NCI-H1092 treated with DMSO at 0.1 percent for 48 hours (cell line): Measurements from ENCODE around the gene PLB1.
"Not testable (repeated sequence)": the region's sequence is repeated elsewhere in the genome, so short reads cannot be mapped to it uniquely, and the experiment has no call there.

Source experiments
- DNase-seq: peaks from one replicate; lab custom pipeline; 2025; lab: John Stamatoyannopoulos, UW

PLB1 gene

GRCh38 chr2:28647682-28648081 lies 151.8 kb downstream of the PLB1 start:
- DNase-seq = no peak

- no peak for DNase-seq
Measured at GRCh38 chr2:28648147-28648546, 152.3 kb downstream of the PLB1 start.

GRCh38 chr2:28648671-28649395 lies 153.0 kb downstream of the PLB1 start:
- no peak for DNase-seq

GRCh38 chr2:28649481-28650265 lies 153.8 kb downstream of the PLB1 start:
- no peak for DNase-seq

GRCh38 chr2:28650266-28650584 lies 154.4 kb downstream of the PLB1 start:
- no peak for DNase-seq

GRCh38 chr2:28652217-28652616 lies 156.4 kb downstream of the PLB1 start:
- DNase-seq = no peak

- no peak for DNase-seq
Measured at GRCh38 chr2:28653892-28654662, 158.2 kb downstream of the PLB1 start.

- no peak for DNase-seq
Measured at GRCh38 chr2:28654663-28655320, 158.9 kb downstream of the PLB1 start.

- no peak for DNase-seq
Measured at GRCh38 chr2:28656937-28657615, 161.2 kb downstream of the PLB1 start.

GRCh38 chr2:28658369-28658768 lies 162.5 kb downstream of the PLB1 start:
- no peak for DNase-seq

- no peak for DNase-seq
Measured at GRCh38 chr2:28659127-28659526, 163.3 kb downstream of the PLB1 start.

GRCh38 chr2:28661589-28662001 lies 165.7 kb downstream of the PLB1 start:
- peak; percentile 44 for DNase-seq

GRCh38 chr2:28662044-28662443 lies 166.2 kb downstream of the PLB1 start:
- no peak for DNase-seq

- DNase-seq = no peak
Measured at GRCh38 chr2:28662468-28663181, 166.8 kb downstream of the PLB1 start.

GRCh38 chr2:28663359-28663758 lies 167.5 kb downstream of the PLB1 start:
- no peak for DNase-seq

- DNase-seq = peak; percentile 9
Measured at GRCh38 chr2:28664120-28664842, 168.4 kb downstream of the PLB1 start.

GRCh38 chr2:28665041-28665704 lies 169.3 kb downstream of the PLB1 start:
- peak; percentile 25 for DNase-seq

- DNase-seq = not testable (repeated sequence)
Measured at GRCh38 chr2:28665811-28666377, 170.0 kb downstream of the PLB1 start.

- DNase-seq = no peak
Measured at GRCh38 chr2:28666496-28667184, 170.8 kb downstream of the PLB1 start.
